Karpas-422 (cell line): ENCODE results near the gene CFAP97D2. TPM values are rescaled to one million over a fixed set of nuclear protein-coding genes. Genes with fewer than 3 reads are reported as not detected.
"Not testable (repeated sequence)": the region's sequence is repeated elsewhere in the genome, so short reads cannot be mapped to it uniquely, and the experiment has no call there.

Source experiments
- DNase-seq: peaks from one replicate; pipeline ENCODE4 v3.0.0-alpha.2; 2015
- H2AFZ ChIP-seq: fragments of 200-600 bp; sonication (generic); 2 replicates; pipeline ENCODE4 v1.6.1; 2014; ENCODE audit warnings: antibody characterized with exemption, low read length, mixed read lengths
- H3K27ac ChIP-seq: fragments of 200-600 bp; sonication (generic); 2 replicates; pipeline ENCODE4 v1.5.1; 2014; ENCODE audit warnings: mild to moderate bottlenecking, low read length, moderate library complexity
- H3K27me3 ChIP-seq: fragments of 200-600 bp; sonication (generic); 2 replicates; pipeline ENCODE4 v1.6.1; 2014; ENCODE audit warnings: low read length, mixed read lengths
- H3K36me3 ChIP-seq: fragments of 200-600 bp; sonication (generic); 2 replicates; pipeline ENCODE4 v1.6.1; 2014; ENCODE audit warnings: low read length, mixed read lengths; ENCODE audit not compliant: insufficient read depth
- H3K4me1 ChIP-seq: fragments of 200-600 bp; sonication (generic); 2 replicates; pipeline ENCODE4 v1.6.1; 2014; ENCODE audit warnings: mild to moderate bottlenecking, low read length, mixed read lengths
- H3K4me2 ChIP-seq: fragments of 200-600 bp; sonication (generic); 2 replicates; pipeline ENCODE4 v1.6.1; 2014; ENCODE audit warnings: low read length, low read depth, mild to moderate bottlenecking; ENCODE audit not compliant: poor library complexity, severe bottlenecking
- H3K4me3 ChIP-seq: fragments of 200-600 bp; sonication (generic); 2 replicates; pipeline ENCODE4 v1.5.1; 2014; ENCODE audit warnings: mild to moderate bottlenecking, antibody characterized with exemption, low read length, mixed read lengths
- H3K79me2 ChIP-seq: fragments of 200-600 bp; sonication (generic); 2 replicates; pipeline ENCODE4 v1.6.1; 2014; ENCODE audit warnings: mild to moderate bottlenecking, low read length, mixed read lengths
- H3K9ac ChIP-seq: fragments of 200-600 bp; sonication (generic); 2 replicates; pipeline ENCODE4 v1.6.0; 2014; ENCODE audit warnings: low read length
- H3K9me2 ChIP-seq: fragments of 200-600 bp; sonication (generic), shearing (Covaris generic); replicated peaks from 2 replicates; pipeline ENCODE4 v1.6.0; 2014; ENCODE audit warnings: mild to moderate bottlenecking, low read length, moderate library complexity; ENCODE audit not compliant: insufficient read depth
- H3K9me3 ChIP-seq: fragments of 300-700, 200-600 bp; sonication (generic); 2 replicates; pipeline ENCODE4 v1.6.1; 2014; ENCODE audit warnings: low read length, mixed read lengths
- H4K20me1 ChIP-seq: fragments of 200-600 bp; sonication (generic); 2 replicates; pipeline ENCODE4 v1.6.1; 2014; ENCODE audit warnings: mild to moderate bottlenecking, antibody characterized with exemption, low read length, low read depth; ENCODE audit not compliant: insufficient read depth
- total RNA-seq: library from RNA; depleted of rRNA; stranded (reverse); fragments of >200 nt; shearing (Covaris generic); gene quantifications from 2 replicates; pipeline ENCODE4 v1.2.3, GENCODE V29; 2014; ENCODE audit warnings: low replicate concordance

CFAP97D2 gene
- total RNA-seq, 1 experiment from 2014 or later, result not detected

DNA sequence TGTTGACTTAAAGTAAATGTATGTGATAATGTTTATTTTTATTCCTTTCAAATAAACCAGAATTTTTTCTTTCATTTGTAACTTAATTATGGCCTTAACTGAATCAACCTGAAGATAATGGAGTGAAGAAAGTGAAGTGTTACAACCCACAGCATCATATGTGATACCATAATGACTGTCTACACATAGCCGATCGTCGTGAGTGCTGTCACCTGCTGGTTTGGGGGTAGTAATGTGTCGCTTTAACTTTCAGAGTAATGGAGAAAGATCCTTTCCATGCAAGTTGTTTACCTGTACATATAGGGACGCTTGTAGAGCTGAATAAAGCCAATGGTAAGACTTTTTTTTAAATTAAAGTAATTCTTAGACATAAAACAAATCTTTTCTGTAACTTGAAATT is 65.6 kb downstream of the CFAP97D2 start:
- no peaks in the 10 kb centered on the region for H3K27me3 ChIP-seq
- H3K4me2 ChIP-seq, result no peak overlapping the region
- no peak overlapping the region for H3K4me3 ChIP-seq
- peaks cover 81% of the 10 kb centered on the region for H3K36me3 ChIP-seq
- H3K79me2 ChIP-seq, result peaks cover 19% of the 10 kb centered on the region; the same call in 1 of the 2 replicates
- no peak overlapping the region for H3K9ac ChIP-seq
- no peak overlapping the region for H3K27ac ChIP-seq
- H3K9me3 ChIP-seq, result no peaks in the 10 kb centered on the region
- no peaks in the 10 kb centered on the region for H3K4me1 ChIP-seq
- no peak for DNase-seq
- no peaks in the 10 kb centered on the region for H4K20me1 ChIP-seq
- H2AFZ ChIP-seq, result no peak overlapping the region
- no peaks in the 10 kb centered on the region for H3K9me2 ChIP-seq

DNA sequence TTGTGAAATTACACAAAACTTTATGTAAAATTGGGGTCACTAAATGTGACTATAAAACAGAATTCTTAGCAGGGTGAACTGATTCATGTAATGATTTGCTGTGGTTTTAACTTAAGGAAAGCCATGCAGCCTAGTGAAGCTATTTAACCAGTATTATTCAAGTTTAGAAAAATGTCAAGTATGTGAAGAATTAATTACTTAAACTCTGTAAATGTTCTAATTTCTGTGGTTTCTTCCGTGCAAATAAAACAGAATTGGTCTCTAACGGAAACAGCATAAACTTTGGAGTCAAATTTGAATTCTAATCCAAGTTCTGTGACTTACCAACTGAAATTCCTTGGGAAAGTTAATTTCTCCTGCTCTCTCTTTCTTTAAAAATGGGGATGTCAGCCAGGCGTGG is 69.0 kb downstream of the CFAP97D2 start:
- Histone ChIP-seq H3K4me1 (no peaks in the 10 kb centered on the region), H3K79me2 (peaks cover 24% of the 10 kb centered on the region), H3K27ac (no peak overlapping the region), H4K20me1 (no peaks in the 10 kb centered on the region), H3K27me3 (no peaks in the 10 kb centered on the region), H3K9ac (no peak overlapping the region), H3K4me3 (no peak overlapping the region), H2AFZ (no peak overlapping the region), H3K36me3 (peaks cover 79% of the 10 kb centered on the region), H3K4me2 (no peak overlapping the region), H3K9me3 (no peaks in the 10 kb centered on the region), H3K9me2 (no peaks in the 10 kb centered on the region)
- no peak for DNase-seq

DNA sequence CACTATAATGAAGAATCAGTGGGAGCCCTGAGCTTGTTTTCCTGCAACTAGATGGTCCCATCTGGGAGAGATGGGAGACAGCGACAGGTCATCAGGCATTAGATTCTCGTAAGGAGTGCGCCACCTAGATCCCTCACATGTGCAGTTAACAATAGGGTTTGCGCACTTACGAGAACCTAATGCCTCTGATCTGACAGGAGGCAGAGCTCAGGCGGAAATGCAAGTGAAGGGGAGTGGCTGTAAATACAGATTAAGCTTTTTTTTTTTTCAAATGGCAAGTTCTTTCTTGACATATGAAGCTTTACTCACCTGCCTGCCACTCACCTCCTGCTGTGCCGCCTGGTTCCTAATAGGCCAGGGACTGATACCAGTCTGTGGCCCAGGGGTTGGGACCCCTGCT is 70.0 kb downstream of the CFAP97D2 start:
- no peak overlapping the region for H3K4me2 ChIP-seq
- no peak overlapping the region for H3K4me3 ChIP-seq
- H3K36me3 ChIP-seq, result peaks cover 70% of the 10 kb centered on the region
- no peak for DNase-seq
- H3K9ac ChIP-seq, result no peak overlapping the region
- no peaks in the 10 kb centered on the region for H4K20me1 ChIP-seq
- H2AFZ ChIP-seq, result no peak overlapping the region
- H3K27ac ChIP-seq, result no peak overlapping the region
- H3K9me2 ChIP-seq, result no peaks in the 10 kb centered on the region
- no peaks in the 10 kb centered on the region for H3K9me3 ChIP-seq
- no peaks in the 10 kb centered on the region for H3K4me1 ChIP-seq
- H3K79me2 ChIP-seq, result peaks cover 24% of the 10 kb centered on the region
- no peaks in the 10 kb centered on the region for H3K27me3 ChIP-seq

DNA sequence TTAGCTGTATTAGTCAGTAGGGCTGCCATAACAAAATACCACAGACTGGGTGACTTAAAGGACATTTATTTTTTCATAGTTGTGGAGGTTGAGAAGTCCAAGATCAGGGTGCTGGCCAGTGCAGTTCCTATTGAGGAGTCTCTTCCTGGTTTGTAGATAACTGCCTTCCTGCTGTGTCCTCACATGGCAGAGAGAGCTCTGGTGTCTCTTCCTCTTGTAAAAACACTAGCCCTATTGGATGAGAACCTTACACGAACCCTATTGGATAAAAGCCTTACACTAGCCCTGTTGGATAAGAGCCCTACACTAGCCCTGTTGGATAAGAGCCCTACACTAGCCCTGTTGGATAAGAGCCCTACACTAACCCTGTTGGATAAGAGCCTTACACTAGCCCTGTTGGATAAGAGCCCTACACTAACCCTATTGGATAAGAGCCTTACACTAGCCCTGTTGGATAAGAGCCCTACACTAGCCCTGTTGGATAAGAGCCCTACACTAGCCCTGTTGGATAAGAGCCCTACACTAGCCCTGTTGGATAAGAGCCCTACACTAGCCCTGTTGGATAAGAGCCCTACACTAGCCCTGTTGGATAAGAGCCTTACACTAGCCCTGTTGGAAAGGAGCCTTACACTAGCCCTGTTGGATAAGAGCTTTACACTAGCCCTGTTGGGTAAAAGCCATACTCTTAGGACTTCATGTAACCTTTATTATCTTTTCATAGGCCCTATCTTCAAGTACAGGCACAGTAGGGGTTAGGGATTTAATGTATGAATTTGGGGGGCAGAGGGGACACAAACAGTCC is 72.8 kb downstream of the CFAP97D2 start:
- H2AFZ ChIP-seq, H3K4me3 ChIP-seq, H3K27me3 ChIP-seq, H3K9me3 ChIP-seq, H3K4me2 ChIP-seq, H3K9me2 ChIP-seq, H3K27ac ChIP-seq, H4K20me1 ChIP-seq, H3K4me1 ChIP-seq, H3K9ac ChIP-seq, DNase-seq: not testable (repeated sequence)
- H3K36me3 ChIP-seq, result peaks cover 71% of the 10 kb centered on the region; the same call in 1 of the 2 replicates
- H3K79me2 ChIP-seq, result peaks cover 17% of the 10 kb centered on the region

DNA sequence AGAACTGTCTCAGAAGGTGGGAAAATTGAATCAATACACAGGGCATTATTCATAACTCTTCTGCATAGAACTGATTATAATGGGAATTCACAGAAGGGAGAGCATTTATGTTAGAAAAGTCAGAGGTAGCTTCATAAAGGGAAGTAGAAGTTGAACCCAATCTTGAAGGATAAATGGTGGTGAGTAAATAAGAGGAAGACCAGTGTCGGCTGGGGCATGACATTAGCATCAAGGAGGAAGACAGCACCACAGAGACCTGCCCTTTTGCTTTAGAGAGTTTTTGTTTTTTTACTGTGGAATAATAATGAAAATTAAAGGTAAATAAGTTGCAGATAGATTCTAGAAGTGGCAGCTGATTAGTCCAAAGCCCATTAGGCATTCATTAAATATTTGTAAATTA is 77.5 kb downstream of the CFAP97D2 start:
- Histone ChIP-seq H3K9me3 (no peaks in the 10 kb centered on the region), H3K4me1 (no peaks in the 10 kb centered on the region), H3K79me2 (peaks cover 6% of the 10 kb centered on the region; the same call in 1 of the 2 replicates), H3K4me3 (no peak overlapping the region), H3K27ac (no peak overlapping the region), H3K27me3 (no peaks in the 10 kb centered on the region), H2AFZ (no peak overlapping the region), H3K9ac (no peak overlapping the region), H3K36me3 (peaks cover 74% of the 10 kb centered on the region), H3K4me2 (no peak overlapping the region), H3K9me2 (no peaks in the 10 kb centered on the region), H4K20me1 (no peaks in the 10 kb centered on the region)
- no peak for DNase-seq

DNA sequence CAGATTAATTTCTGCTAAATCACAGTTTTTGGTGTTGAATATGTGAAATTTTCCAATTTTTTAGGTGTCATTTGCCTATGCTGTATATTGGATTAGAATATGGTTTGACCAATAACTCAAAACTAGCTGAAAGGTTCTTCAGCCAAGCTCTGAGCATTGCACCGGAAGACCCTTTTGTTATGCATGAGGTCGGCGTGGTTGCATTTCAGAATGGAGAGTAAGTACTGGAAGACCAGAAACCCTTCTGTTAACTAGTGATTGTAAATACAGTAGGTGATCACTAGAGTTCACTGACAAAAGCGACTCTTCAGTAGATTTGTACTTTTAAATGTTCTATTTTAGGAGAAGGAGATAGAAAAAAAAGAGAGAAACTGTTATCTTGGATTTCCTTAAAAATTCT is 78.0 kb downstream of the CFAP97D2 start:
- no peaks in the 10 kb centered on the region for H3K9me2 ChIP-seq
- H3K27me3 ChIP-seq, result no peaks in the 10 kb centered on the region
- no peak overlapping the region for H3K4me2 ChIP-seq
- H3K9me3 ChIP-seq, result no peaks in the 10 kb centered on the region
- H4K20me1 ChIP-seq, result no peaks in the 10 kb centered on the region
- H3K79me2 ChIP-seq, result peaks cover 5% of the 10 kb centered on the region; the same call in 1 of the 2 replicates
- H3K36me3 ChIP-seq, result peaks cover 78% of the 10 kb centered on the region
- H3K27ac ChIP-seq, result no peak overlapping the region
- H3K4me3 ChIP-seq, result no peak overlapping the region
- no peaks in the 10 kb centered on the region for H3K4me1 ChIP-seq
- no peak for DNase-seq
- H3K9ac ChIP-seq, result no peak overlapping the region
- no peak overlapping the region for H2AFZ ChIP-seq

DNA sequence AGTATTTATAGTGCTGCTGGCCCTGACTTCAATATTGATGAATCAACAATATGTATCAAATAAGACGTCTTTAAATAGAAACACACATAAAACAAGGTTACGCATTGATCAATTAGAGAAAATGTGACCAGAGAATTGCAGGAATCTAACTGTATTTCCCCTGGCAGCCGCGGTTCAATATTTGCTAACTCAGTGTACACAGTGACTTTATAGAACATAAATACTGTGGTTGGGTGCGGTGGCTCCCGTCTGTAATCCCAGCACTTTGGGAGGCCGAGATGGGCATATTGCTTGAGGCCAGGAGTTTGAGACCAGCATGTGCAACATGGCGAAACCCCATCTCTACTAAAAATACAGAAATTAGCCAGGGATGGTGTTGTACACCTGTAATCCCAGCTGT is 79.5 kb downstream of the CFAP97D2 start:
- no peak overlapping the region for H3K4me3 ChIP-seq
- H3K9ac ChIP-seq, result no peak overlapping the region
- H2AFZ ChIP-seq, result no peak overlapping the region
- H3K4me1 ChIP-seq, result no peaks in the 10 kb centered on the region
- no peaks in the 10 kb centered on the region for H3K9me2 ChIP-seq
- no peak for DNase-seq
- no peak overlapping the region for H3K27ac ChIP-seq
- H3K79me2 ChIP-seq, result peaks cover 6% of the 10 kb centered on the region; the same call in 1 of the 2 replicates
- no peaks in the 10 kb centered on the region for H3K27me3 ChIP-seq
- peaks cover 84% of the 10 kb centered on the region for H3K36me3 ChIP-seq
- no peaks in the 10 kb centered on the region for H3K9me3 ChIP-seq
- H3K4me2 ChIP-seq, result no peak overlapping the region
- no peaks in the 10 kb centered on the region for H4K20me1 ChIP-seq

DNA sequence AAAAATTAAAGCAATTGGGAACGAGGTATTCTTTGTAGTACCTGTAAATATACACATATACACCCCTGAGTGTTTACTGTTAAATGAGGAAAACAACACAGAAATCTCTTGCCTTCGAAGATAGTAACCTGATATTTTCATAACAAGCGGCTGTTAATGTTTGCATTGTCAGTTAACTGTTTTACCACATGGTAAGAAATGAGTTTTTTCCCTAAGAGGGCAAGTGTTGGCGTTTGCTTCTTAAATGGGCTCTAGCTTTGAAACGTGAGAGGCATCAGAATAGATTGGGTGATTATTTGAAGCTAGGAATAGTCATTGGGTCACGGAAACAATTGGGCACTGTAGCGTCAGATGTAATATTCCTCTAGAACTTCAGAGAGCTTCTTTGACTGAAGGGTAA is 80.3 kb downstream of the CFAP97D2 start:
- Histone ChIP-seq H3K27ac (no peak overlapping the region), H3K4me2 (no peak overlapping the region), H3K4me3 (no peak overlapping the region), H3K79me2 (peaks cover 8% of the 10 kb centered on the region; the same call in 1 of the 2 replicates), H4K20me1 (no peaks in the 10 kb centered on the region), H3K27me3 (no peaks in the 10 kb centered on the region), H3K9ac (no peak overlapping the region), H3K4me1 (no peaks in the 10 kb centered on the region), H3K36me3 (peaks cover 88% of the 10 kb centered on the region), H3K9me3 (no peaks in the 10 kb centered on the region), H3K9me2 (no peaks in the 10 kb centered on the region), H2AFZ (no peak overlapping the region)
- DNase-seq, result no peak
